Thoracic aorta (tissue), 2 donors: ENCODE measurements around the gene TSPY8. TPM values are rescaled to one million over a fixed set of nuclear protein-coding genes. Genes with fewer than 3 reads are reported as not detected.
"Not testable (repeated sequence)": the region's sequence is repeated elsewhere in the genome, so short reads cannot be mapped to it uniquely, and the experiment has no call there.

ENCODE experiments used
- ATAC-seq: fragments of 150-250 bp; one replicate; pipeline ENCODE4 v1.8.0; 2017; ENCODE audit warnings: low read depth; ENCODE audit not compliant: insufficient number of reproducible peaks, low FRiP score
- DNase-seq: peaks from one replicate; pipeline ENCODE4 v3.0.0-alpha.2; 2020; ENCODE audit warnings: low spot score
- H3K27ac ChIP-seq, 2 donors: fragments of 200-600 bp; sonication (generic); 1 replicate in 1 of 2; 2 replicates in 1 of 2; pipeline ENCODE4 v1.5.1; 2016; ENCODE audit warnings: mild to moderate bottlenecking in 2 of 2, moderate library complexity in 2 of 2
- H3K27me3 ChIP-seq: fragments of 200-600 bp; sonication (generic); replicated peaks from 2 replicates; pipeline ENCODE4 v1.6.0; 2016; ENCODE audit warnings: mild to moderate bottlenecking; ENCODE audit not compliant: insufficient read depth
- H3K36me3 ChIP-seq: fragments of 200-600 bp; sonication (generic); one replicate; pipeline ENCODE4 v1.5.1; 2016
- H3K4me1 ChIP-seq, 2 donors: fragments of 200-600 bp; sonication (generic); 1 replicate in 1 of 2; 2 replicates in 1 of 2; pipeline versions ENCODE4 v1.5.1 to v1.6.0; 2016; ENCODE audit warnings: low read depth in 2 of 2, mild to moderate bottlenecking in 1 of 2; ENCODE audit not compliant: control insufficient read depth in 1 of 2
- H3K4me3 ChIP-seq: fragments of 200-600 bp; sonication (generic); 2 replicates; pipeline ENCODE4 v1.5.1; 2016; ENCODE audit warnings: mild to moderate bottlenecking
- H3K9me3 ChIP-seq: fragments of 200-600 bp; sonication (generic); 2 replicates; pipeline ENCODE4 v1.5.1; 2016
- total RNA-seq, 2 donors: library from RNA; depleted of rRNA; stranded (reverse); fragments of >200 nt; gene quantifications; one replicate each; pipeline versions ENCODE4 v1.1.0 to v1.2.3, GENCODE V29; 2016
- TF ChIP-seq, protein P1 (sequence below): fragments of 200-600 bp; sonication (generic); IDR thresholded peaks from one replicate; pipeline ENCODE4 v1.5.1; 2019; ENCODE audit warnings: antibody characterized with exemption

Gene TSPY8, protein sequence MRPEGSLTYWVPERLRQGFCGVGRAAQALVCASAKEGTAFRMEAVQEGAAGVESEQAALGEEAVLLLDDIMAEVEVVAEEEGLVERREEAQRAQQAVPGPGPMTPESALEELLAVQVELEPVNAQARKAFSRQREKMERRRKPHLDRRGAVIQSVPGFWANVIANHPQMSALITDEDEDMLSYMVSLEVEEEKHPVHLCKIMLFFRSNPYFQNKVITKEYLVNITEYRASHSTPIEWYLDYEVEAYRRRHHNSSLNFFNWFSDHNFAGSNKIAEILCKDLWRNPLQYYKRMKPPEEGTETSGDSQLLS
- total RNA-seq, result not detected

DNA sequence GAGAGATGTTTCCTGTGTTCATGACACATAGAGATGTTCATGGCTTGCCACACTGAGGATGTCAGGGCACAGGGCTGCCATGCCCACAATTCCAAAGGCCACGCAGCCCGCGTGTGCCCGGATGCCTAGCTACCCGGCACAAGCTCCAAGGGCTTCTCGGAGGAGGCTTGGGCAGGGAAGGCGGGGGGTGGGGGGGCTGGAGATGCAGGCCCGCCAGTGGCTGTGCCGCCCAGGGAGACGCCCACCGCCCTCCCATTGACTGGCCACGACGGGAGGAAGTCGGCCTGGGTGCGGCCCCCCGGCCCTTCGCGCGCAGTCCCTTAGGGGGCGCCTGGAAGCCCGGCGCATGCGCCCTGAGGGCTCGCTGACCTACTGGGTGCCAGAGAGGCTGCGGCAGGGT is at the start of gene TSPY8:
Gene TSPY8, plus strand, starts transcription at position 301 of the 400 bp plus-strand sequence. Its CDS starts 46 bp downstream, at position 347.
- not testable (repeated sequence) for H3K36me3 ChIP-seq, H3K9me3 ChIP-seq, DNase-seq, H3K4me3 ChIP-seq, H3K27ac ChIP-seq, H3K4me1 ChIP-seq, H3K27me3 ChIP-seq, ATAC-seq

DNA sequence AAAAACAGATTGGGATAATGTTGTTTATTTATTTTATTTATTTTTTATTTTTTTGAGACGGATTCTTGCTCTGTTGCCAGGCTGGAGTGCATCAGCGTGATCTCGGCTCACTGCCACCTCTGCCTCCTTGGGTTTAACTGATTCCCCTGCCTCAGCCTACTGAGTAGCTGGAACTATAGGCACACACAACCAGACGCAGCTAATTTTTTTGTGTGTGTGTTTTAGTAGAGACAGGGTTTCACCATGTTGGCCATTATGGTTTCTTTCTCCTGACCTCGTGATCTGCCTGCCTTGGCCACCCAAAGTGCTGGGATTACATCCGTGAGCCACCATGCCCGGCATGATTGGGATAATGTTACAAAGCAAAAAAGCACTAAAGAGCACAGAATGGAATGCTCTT is 36.6 kb upstream of the TSPY8 start:
- no peak overlapping the region for H3K27ac ChIP-seq
- ATAC-seq, result no peak
- no peak for DNase-seq
- no peak overlapping the region for H3K4me3 ChIP-seq
- no peaks in the 10 kb centered on the region for H3K9me3 ChIP-seq
- no peaks in the 10 kb centered on the region for H3K4me1 ChIP-seq
- no peaks in the 10 kb centered on the region for H3K27me3 ChIP-seq
- no peaks in the 10 kb centered on the region for H3K36me3 ChIP-seq
- TF ChIP-seq, protein P1, sequence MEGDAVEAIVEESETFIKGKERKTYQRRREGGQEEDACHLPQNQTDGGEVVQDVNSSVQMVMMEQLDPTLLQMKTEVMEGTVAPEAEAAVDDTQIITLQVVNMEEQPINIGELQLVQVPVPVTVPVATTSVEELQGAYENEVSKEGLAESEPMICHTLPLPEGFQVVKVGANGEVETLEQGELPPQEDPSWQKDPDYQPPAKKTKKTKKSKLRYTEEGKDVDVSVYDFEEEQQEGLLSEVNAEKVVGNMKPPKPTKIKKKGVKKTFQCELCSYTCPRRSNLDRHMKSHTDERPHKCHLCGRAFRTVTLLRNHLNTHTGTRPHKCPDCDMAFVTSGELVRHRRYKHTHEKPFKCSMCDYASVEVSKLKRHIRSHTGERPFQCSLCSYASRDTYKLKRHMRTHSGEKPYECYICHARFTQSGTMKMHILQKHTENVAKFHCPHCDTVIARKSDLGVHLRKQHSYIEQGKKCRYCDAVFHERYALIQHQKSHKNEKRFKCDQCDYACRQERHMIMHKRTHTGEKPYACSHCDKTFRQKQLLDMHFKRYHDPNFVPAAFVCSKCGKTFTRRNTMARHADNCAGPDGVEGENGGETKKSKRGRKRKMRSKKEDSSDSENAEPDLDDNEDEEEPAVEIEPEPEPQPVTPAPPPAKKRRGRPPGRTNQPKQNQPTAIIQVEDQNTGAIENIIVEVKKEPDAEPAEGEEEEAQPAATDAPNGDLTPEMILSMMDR, result no peak

DNA sequence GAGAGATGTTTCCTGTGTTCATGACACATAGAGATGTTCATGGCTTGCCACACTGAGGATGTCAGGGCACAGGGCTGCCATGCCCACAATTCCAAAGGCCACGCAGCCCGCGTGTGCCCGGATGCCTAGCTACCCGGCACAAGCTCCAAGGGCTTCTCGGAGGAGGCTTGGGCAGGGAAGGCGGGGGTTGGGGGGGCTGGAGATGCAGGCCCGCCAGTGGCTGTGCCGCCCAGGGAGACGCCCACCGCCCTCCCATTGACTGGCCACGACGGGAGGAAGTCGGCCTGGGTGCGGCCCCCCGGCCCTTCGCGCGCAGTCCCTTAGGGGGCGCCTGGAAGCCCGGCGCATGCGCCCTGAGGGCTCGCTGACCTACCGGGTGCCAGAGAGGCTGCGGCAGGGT is 20.4 kb upstream of the TSPY8 start, which contains the start of gene TSPY4:
Gene TSPY4, plus strand, starts transcription at position 301 of the 400 bp plus-strand sequence. Its CDS starts 46 bp downstream, at position 347.
- not testable (repeated sequence) for DNase-seq, H3K36me3 ChIP-seq, H3K27ac ChIP-seq, ATAC-seq, H3K9me3 ChIP-seq, H3K27me3 ChIP-seq, H3K4me3 ChIP-seq, H3K4me1 ChIP-seq

DNA sequence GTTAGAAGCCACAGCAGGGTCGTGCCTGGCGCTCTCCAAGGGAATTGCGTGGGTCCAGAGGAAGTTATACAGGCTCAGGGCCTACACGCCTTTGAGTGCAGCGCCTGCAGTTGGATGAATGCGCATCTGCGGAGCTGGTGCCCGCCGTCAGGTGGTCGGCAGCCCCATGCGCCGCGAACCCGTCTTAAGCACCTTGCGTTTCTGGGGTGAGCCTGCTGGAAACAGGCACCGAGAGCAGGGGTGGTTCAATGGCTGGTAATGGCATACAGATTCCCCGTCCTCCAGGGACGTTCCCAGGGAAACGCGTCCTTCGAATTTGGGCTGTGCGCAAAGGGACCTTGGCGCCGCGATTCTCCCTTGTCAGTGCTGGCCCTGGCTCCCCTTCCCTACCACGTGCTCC is 38.9 kb downstream of the TSPY8 start:
- ATAC-seq, H3K4me1 ChIP-seq, H3K9me3 ChIP-seq, H3K27ac ChIP-seq, DNase-seq, H3K36me3 ChIP-seq, H3K27me3 ChIP-seq, H3K4me3 ChIP-seq: not testable (repeated sequence)

DNA sequence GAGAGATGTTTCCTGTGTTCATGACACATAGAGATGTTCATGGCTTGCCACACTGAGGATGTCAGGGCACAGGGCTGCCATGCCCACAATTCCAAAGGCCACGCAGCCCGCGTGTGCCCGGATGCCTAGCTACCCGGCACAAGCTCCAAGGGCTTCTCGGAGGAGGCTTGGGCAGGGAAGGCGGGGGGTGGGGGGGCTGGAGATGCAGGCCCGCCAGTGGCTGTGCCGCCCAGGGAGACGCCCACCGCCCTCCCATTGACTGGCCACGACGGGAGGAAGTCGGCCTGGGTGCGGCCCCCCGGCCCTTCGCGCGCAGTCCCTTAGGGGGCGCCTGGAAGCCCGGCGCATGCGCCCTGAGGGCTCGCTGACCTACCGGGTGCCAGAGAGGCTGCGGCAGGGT is 40.5 kb downstream of the TSPY8 start, which contains the start of gene TSPY3:
Gene TSPY3, plus strand, starts transcription at position 301 of the 400 bp plus-strand sequence. Its CDS starts 46 bp downstream, at position 347.
- H3K4me3 ChIP-seq, H3K4me1 ChIP-seq, H3K36me3 ChIP-seq, H3K27ac ChIP-seq, DNase-seq, H3K9me3 ChIP-seq, ATAC-seq, H3K27me3 ChIP-seq: not testable (repeated sequence)

Other genes with a start within 250 kb of the TSPY8 start
- gene TSPY4, start 20.3 kb upstream of the TSPY8 start, total RNA-seq, result not detected
- not detected for gene TSPY3, start 40.6 kb downstream of the TSPY8 start, total RNA-seq
- gene TSPY1, start 109.2 kb downstream of the TSPY8 start, total RNA-seq, result not detected
- gene TSPY9, start 129.5 kb downstream of the TSPY8 start, total RNA-seq, result not detected
- gene TSPY10, start 170.1 kb downstream of the TSPY8 start, total RNA-seq, result not detected